NCI-H748 (cell line): ENCODE results near the gene POP5.

ENCODE experiments used
- DNase-seq: peaks from one replicate; lab custom pipeline; 2025; ENCODE audit not compliant: unreplicated experiment; lab: John Stamatoyannopoulos, UW

The POP5 gene

DNA sequence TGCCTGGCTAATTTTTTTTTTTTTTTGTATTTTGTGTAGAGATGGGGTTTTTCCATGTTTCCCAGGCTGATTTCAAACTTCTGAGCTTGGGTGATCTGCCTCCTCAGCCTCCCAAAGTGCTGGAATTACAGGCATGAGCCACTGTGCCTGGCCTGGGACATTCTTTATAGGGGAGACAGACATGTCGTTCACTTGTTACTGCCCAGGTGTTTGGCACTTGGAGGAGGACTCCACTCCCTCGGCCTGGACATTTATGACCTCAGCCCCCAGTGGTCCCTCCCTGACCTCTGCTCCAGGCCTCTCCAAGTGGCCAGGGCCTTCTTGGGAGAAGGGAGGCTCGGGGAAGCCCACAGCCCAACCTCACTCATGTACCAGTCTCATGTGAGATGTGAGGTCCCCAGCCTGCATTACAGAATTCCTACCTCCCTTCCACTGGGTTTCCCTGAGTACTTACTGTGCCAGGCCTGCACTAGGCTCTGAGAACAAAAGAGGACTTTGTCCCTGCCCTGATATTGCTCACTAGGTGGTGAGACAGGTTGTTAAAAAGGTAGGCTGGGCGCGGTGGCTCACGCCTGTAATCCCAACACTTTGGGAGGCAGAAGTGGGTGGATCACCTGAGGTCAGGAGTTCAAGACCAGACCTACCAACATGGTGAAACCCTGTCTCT is 9.7 kb upstream of the POP5 start:
- no peak for DNase-seq

DNA sequence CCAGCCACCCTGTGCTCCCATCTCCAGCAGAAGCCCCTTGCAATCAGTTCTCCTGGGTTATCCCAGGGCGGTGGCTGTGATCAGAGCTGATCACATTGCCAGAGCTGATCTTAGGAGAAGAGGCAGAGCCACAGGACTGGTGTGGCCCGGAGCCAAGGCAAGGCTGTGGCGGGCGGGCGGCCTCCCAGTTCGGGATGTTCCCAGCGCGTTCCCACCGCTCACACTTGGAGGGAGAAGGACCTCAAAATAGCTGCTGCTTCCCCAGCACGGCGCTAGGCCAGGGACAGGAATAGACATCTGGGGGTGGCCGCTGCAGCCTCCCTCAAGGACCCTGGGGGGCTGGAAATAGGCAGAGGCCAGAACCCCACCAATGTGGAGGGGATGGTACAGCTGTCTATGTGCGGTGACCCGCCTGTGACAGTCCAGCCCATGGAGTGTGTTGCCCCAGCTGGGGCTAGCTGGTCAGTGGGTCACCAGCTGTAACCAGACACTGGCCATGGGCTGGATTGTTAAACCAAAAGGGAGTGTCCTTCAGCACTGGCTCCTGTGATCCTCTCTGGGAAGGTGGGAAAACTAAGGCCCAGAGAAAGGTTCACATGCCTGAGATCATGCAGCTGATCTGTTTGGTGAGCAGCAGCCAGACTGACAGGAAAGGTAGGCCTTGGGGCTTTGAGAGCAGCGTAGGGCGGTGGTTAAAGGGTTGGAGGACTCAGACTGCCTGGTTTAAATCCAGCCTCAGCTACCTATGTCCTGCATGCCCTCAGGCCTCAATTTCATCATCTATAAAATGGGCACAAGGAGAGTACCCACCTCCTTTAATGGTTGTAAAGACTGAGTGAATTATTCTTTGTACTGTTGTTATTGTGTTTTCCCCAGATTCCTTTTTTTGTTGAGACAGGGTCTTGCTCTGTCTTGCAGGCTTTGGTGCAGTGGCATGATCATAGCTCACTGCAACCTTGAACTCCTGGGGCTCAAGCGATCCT is 8.0 kb upstream of the POP5 start:
- no peak for DNase-seq

DNA sequence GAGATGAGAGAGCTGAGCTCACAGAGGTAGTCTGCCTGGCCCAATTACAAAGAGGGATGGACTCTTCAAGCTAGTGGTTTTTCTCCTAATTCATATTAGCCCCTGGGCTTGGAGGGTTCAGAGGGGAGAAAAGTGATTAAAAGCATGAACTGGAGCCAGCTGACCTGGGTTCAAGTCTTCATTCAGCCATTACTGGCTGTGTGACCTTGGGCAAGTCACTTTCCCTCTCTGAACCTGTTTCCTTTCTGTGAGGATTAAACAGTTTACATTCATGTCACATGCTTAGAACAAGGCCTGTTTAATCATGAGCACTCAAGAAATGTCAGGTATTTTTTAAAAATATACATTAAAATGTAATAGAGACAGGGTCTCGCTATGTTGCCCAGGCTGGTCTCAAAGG is 7.2 kb upstream of the POP5 start:
- no peak for DNase-seq

DNA sequence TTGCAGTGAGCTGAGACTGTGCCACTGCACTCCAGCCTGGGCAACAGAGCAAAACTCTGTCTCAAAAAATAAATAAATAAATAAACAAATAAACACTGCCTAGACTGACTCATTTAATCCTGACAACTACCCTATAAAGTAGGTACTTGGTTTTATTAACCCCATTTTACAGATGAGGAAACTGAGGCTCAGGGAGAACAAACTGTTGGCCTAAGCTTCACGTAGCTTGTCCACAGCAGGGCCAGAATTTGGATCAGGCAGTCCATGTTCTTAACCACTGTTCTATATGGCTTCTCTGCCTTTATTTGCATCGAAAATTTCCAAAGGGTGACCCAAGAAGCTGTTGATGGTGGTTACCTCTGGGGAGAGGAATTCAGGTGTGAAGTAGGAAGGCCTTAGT is 5.7 kb upstream of the POP5 start:
- DNase-seq, result no peak

DNA sequence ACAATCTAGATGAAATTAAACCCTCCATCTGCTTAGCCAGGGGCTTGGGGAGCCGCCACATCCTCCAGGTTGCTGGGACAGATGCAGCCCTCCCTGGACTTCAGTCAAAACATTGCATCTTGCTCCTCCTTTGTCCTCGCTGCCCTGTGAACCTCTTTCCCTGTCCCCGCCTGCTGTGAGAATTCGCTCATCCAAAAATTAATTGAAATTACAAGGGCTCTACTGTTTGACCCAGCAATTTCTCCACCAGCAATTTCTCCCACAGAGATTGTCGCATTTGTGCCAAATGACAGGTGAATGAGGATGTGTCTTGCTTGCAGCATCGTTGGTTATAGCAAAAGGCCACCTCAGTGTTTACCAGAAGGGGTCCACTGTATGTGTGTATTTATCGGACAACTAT is 5.0 kb upstream of the POP5 start:
- DNase-seq, result no peak

DNA sequence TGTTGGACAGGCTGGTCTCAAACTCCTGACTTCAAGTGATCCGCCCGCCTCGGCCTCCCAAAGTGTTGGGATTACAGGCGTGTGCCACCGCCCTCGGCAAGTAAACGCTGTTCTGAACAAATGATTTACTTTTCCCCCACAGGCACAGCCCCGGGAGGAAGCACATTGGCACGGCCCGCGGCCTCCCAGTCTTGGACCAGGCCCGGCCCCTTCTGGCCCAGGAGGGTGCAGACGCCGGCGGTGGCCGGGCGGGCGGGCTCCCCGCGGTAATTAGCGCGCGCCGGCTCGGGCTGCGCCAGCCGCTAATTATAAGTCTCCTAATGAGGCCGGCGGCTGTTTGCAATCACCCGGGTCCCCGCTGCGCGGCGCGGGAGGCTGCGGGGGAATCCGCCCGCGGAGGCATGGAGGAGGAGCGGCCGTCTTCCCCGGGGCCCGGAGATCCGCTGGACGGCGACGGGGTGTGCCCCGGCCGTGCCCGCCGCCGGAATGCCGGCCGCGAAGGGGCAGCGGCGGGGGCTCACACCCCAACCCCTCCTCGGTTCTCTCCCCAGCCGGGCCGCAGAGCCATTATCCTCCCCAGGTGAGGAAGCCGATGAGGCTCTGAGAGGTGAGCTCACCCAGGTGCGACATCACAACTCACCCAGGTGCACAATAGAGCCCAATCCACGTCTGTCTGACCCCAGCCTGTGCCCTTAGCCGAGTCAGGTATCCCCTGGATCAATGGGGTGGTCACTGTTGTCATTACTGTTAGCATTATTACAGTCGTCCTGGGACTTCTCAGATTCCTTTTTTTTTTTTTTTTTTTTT is 3.3 kb upstream of the POP5 start:
- DNase-seq, result peak; percentile 65

DNA sequence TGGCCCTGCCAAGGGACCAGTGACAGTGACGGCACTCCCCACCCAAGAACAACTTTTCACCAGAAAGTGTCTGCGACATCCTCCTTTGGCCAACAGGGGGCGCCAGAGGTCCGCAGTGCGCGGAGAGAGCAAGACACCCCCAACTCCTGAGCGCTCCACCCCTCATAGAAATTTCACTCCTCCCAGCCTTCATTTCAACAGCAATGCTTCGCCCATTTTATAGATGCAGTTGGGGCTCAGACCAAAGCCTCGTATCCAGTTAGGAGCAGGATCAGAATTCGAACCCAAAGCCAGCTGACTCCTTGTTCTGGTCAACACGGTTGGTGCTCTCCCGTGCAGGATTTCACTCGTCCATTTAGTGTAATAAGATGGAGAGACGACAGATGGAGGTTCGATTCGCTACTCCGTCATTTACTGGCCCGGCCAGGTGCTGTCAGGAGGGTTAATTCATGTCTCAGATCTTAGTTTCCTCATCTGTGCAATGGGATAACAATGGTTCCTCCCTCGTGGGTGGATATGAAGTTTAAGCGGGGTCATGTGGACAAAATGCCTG is 2.4 kb upstream of the POP5 start:
- peak; percentile 67 for DNase-seq

DNA sequence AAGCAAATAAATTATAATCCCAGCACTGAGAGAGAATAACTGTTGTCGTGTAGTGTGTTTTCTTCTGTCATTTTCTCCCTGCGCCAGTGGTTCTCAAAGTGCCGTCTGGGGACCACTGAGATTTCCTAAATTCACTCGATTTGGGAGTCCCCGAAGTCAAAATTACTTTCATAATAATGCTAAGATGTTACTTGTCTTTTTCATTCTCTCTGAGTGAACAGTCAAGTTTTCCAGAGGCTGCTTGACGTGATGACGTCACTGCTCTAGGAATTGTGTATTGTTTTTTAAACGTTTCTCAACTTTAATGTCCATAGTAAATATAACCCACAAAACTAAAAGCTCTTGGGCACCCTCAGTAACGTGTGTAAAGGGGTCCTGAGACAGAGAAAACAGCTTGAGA is 796 bp upstream of the POP5 start:
- peak; percentile 10 for DNase-seq

DNA sequence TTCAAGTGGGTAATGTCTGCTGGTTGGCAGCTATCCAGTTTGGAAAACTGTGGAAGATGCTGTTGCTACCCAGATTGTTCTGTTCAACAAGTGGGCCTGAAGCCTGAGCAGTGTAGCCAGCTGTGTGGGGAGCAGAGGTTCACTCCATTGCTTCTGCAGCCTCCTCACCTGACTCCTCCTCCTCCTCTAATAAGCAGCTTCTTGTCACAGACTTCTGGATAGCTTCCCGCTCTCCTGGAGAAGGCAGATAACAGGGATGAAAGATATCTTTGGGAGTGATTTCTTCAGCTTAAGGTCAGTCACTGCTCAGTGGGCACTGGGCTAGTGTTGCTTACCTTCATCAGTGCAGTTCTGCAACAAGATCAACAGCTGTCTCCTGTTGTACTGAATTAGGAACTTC is 2.0 kb downstream of the POP5 start:
- no peak for DNase-seq

DNA sequence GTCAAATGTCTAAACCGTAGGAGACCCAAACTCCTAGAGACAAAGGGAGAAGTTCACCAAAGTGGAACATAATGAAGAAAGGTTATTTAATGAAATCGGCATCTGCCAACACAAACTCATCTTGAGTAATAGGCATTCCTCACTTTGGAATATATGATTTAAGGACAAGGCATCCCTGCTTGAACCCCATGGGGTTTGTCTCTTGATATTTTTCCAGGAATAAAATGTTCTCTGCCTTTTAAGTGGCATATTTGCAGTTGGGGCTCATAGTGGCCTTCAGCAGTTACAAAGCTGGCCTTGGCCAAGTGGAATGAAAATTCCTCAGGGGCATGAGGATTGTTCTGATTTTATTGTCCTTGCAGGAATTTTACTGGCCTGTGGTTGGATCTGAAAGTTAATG is 7.1 kb downstream of the POP5 start:
- no peak for DNase-seq

DNA sequence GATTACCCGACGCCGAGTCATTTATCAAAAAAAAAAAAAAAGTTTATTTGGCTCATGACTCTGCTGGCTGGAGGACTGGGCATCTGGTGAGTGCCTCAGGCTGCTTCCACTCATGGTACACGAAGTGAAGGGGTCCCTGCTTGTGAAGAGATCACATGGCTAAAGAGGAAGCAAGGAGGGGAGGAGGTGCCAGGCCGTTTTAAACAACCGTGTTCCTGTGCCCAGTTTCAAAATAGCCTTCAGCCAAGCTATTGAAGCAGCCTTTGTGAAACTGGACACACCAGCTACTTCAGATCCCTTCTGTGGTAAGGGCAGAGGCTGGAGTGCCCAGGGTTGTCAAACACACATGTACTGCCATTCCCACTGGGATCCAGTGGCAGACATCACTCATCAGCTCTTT is 7.6 kb downstream of the POP5 start:
- DNase-seq, result no peak

DNA sequence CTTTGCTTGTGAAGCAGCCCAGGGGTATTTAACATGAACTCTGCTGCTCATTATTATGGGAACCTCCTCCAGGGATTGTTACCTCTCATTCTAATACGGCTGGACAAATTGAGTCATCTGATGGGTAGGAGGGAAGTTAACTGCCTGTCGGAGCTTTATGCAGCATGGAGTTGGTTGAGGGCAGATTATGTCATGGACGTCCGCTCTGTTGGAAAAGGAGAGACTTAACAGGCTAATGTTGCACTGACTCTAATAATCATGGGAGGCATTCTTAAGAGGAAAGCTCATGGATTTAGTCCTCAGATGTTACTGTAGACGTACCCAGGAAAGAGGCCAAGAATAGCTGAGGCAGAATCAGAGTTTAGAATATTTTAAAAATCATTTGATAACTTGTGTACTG is 9.9 kb downstream of the POP5 start:
- no peak for DNase-seq

DNA sequence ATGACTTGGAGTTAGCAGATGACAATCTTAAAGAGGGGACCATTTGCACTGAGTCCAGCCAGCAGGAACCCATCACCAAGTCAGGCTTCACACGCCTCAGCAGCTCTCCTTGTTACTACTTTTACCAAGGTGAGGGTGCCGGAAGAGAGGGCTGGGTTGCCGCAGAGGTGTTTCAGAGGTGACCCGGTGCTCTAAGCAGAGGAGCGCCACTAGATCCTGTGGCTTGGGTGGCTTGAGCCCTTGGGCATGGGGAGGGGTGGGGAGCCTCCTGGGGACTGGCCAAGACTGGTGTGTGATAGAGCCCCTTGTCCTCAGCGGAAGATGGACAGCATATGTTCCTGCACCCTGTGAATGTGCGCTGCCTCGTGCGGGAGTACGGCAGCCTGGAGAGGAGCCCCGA is 17.7 kb downstream of the POP5 start:
- DNase-seq, result no peak

DNA sequence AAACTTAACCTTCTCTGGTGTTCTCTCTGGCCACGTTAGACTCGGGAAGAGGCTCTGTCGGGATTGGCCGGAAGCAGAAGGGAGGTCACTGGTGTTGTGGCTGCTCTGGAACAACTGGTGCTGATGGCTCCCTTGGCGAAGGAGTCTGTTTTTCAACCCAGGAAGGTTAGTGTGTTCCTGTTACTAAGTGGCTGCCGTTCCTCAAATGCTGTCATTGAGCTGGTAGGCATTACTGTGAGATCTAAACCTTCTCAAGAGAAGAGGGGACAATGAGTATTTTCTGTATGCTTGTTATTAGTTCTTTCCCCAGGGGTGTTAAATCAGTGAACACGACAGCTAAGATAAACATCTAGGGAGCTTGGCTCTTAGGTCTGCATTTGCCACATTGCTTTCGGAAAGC is 18.3 kb downstream of the POP5 start:
- no peak for DNase-seq

DNA sequence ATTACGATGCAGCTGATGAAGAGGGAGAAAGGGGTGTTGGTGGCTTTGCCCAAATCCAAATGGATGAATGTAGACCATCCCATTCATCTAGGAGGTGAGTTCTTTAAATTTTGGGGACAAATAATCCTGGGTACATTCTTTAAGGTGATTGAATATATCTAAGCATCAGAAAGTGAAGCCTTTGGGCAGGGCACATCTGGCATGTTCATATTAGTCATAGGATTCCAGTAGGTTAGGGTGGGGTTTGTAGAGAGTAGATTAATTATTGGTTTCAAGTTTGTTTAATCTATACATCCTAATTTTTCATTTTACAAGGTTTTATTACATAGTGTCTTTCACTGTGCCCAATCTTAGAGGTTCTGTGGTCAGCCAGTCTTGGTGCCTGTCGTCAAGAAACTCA is 23.6 kb downstream of the POP5 start:
- no peak for DNase-seq

DNA sequence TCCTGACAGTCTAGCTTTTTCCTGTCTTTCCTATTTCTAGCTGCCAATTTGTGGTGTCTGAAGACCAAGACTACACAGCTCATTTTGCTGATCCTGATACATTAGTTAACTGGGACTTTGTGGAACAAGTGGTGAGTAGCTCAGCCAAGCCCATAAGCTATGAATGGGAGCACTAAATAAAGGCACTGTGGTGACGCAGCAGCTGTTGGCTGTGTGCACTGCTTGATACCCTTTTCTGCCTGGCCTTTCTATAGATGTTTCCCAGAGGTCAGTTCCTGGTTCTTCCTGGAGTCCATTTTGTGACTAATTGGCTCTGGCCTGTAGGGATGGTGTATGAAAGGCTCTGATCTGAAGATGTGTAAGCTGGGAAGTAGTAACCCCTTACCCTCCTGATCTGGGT is 26.5 kb downstream of the POP5 start:
- DNase-seq, result no peak

DNA sequence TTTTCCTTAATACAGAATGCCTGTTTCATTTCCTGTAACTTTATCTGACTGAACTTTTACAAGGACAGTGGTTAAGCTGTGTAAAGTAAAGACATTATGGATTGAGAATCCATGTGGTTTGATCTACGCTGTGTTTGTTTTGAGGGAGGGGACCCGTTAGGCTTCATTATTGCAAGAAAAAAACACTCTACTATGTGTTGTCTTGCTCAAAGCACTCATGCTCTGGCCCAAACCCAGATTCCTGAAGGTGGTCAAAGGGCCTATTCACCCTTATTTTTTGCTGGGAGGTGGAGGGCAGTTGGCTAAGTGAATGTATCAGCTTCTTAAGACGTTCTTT is 35.2 kb downstream of the POP5 start:
- DNase-seq, result peak; percentile 84

DNA sequence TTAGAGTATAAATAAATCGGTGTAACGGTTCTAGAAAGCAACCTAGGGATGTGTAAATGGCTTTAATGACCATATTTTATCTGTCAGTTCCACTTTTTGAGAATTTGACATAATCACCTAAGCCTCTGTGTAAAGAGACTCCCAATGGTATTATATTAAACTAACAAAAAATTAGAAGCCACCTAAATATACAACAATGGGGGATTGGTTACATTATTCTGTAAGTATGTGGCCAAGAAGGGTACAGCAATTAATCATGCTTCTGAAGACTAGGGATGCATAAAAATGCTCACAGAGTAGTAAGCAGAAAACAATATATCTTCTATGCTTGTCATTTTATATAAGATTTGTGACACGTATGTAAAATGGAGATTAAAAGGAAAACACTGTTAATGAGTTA is 36.5 kb downstream of the POP5 start:
- no peak for DNase-seq

DNA sequence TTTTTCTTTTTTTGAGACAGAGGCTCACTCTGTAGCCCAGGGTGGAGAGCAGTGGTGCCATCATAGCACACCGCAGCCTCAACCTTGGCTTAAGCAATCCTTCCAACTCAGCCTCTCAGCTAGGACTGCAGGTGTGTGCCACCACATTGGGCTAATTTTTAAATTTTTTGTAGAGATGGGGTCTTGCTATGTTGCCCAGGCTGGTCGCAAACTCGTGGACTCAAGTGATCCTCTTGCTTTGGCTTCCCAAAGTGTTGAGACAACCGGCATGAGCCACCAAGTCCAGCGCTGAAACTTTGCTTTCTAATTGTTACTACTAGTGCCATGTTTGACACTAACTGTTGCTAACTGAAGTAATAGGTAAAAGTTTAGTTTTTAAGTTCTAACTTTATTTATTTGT is 39.0 kb downstream of the POP5 start:
- no peak for DNase-seq

DNA sequence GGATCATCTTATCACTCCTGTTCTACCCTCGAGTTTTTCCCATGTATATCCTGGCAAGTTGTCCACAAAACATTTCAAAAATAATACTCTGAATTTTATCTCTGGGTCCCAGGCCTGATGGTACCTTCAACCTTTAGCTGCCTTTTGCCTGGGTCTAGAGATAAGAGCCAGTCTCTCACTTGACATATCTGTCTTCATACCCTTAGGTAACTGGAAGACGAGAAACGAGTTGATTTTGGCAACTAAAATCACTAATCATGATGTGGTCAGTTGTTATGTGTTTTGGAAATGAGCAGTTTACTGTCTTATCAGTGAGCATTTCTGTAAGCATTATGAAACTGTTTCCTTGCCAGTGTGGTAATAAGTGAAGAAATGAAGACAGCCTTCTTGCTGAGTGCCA is 40.8 kb downstream of the POP5 start:
- no peak for DNase-seq

DNA sequence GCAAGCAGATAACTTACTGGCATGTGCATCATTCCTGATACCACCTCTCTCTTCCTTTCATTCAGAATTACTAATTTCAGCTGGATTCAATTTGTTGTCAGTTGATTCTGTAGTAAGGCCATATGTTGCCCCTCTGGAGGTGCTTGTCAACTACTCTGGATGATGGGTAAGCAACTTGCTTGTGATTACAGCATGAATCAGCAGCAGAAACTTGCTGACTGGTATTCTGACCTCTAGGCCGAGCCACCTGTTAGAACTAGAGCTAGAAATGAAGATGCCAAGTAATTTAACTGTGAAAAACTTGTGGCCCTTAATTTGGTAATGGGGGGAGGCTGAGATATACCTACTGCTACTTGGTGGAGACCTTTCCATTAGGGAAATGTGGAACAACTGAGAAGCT is 41.9 kb downstream of the POP5 start:
- DNase-seq, result no peak
